Measurements from ENCODE around the gene VASP. TPM values are rescaled to one million over a fixed set of nuclear protein-coding genes. Genes with fewer than 3 reads are reported as not detected.
A peak's percentile ranks its signal among the peaks of the same experiment; 100 is the strongest.

Gene VASP
- total and polyA plus RNA-seq, 9 of the 15 experiments (the other 6 are each of a cell fraction or from before 2014, with no cell fraction given): 16.7 to 261 (median 112) TPM

DNA sequence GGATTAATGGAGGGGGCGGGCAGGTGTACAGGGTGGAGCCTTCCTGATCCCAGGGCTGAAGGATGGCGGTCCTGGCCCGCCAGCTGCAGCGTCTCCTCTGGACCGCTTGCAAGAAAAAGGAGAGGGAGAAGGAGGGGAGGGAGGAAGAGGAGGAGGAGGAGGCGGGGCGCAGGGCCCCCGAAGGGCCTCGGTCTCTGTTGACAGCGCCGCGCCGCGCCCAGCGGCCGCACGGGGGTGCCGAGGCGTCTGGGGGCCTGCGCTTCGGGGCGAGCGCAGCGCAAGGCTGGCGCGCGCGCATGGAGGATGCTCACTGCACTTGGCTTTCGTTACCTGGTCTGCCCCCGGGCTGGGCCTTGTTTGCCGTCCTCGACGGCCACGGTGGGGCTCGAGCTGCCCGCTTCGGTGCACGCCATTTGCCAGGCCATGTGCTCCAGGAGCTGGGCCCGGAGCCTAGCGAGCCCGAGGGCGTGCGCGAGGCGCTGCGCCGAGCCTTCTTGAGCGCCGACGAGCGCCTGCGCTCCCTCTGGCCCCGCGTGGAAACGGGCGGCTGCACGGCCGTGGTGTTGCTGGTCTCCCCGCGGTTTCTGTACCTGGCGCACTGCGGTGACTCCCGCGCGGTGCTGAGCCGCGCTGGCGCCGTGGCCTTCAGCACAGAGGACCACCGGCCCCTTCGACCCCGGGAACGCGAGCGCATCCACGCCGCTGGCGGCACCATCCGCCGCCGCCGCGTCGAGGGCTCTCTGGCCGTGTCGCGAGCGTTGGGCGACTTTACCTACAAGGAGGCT is 8.7 kb upstream of the VASP start, which contains the start of gene PPM1N (continued):
- no peak for TF ChIP-seq FOXM1 (IDR thresholded peaks at IDR 0.05; ENCODE audit: low read depth)
- TF ChIP-seq FOXM1 (CRISPR knock-in tag; IDR thresholded peaks at IDR 0.05; ENCODE audit: low read depth): 0 out of 2 replicates have a peak, but pooled peaks have one; percentile 53
- TF ChIP-seq PTTG1 (tag; IDR thresholded peaks at IDR 0.05; ENCODE audit: low read depth): no peak
- TF ChIP-seq, protein P1, sequence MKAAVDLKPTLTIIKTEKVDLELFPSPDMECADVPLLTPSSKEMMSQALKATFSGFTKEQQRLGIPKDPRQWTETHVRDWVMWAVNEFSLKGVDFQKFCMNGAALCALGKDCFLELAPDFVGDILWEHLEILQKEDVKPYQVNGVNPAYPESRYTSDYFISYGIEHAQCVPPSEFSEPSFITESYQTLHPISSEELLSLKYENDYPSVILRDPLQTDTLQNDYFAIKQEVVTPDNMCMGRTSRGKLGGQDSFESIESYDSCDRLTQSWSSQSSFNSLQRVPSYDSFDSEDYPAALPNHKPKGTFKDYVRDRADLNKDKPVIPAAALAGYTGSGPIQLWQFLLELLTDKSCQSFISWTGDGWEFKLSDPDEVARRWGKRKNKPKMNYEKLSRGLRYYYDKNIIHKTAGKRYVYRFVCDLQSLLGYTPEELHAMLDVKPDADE (conservative IDR thresholded peaks at IDR 0.05; ENCODE audit: control insufficient read depth, low read depth, low read length): 0 out of 2 replicates have a peak, but pooled peaks have one; percentile 13
- peak; percentile 40; the same call in 1 of the 2 replicates for TF ChIP-seq RBFOX2 (IDR thresholded peaks at IDR 0.05; ENCODE audit: low read depth, low read length)
- TF ChIP-seq SAFB (IDR thresholded peaks at IDR 0.05; ENCODE audit: borderline replicate concordance, low read depth, low read length): 0 out of 2 replicates have a peak, but pooled peaks have one; percentile 25
- TF ChIP-seq, protein P2, sequence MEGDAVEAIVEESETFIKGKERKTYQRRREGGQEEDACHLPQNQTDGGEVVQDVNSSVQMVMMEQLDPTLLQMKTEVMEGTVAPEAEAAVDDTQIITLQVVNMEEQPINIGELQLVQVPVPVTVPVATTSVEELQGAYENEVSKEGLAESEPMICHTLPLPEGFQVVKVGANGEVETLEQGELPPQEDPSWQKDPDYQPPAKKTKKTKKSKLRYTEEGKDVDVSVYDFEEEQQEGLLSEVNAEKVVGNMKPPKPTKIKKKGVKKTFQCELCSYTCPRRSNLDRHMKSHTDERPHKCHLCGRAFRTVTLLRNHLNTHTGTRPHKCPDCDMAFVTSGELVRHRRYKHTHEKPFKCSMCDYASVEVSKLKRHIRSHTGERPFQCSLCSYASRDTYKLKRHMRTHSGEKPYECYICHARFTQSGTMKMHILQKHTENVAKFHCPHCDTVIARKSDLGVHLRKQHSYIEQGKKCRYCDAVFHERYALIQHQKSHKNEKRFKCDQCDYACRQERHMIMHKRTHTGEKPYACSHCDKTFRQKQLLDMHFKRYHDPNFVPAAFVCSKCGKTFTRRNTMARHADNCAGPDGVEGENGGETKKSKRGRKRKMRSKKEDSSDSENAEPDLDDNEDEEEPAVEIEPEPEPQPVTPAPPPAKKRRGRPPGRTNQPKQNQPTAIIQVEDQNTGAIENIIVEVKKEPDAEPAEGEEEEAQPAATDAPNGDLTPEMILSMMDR (IDR thresholded peaks at IDR 0.05 in 2 of 3, conservative IDR thresholded peaks at IDR 0.05 in 1 of 3; ENCODE audit: insufficient read depth in 2 of 3, low read depth in 1 of 3, low read length in 3 of 3): peak in 1 of 3 experiments; percentile 36; a peak in 1 of 6 replicates
- TF ChIP-seq HNRNPL (IDR thresholded peaks at IDR 0.05; ENCODE audit: low read depth, low read length): 0 out of 2 replicates have a peak, but pooled peaks have one; percentile 44
- peak; percentile 56; the same call in 1 of the 2 replicates for TF ChIP-seq POLR2G (IDR thresholded peaks at IDR 0.05; ENCODE audit: low read depth, low read length)
- TF ChIP-seq BMI1 (IDR thresholded peaks at IDR 0.05; ENCODE audit: low read length): no peak
- TF ChIP-seq, protein P3, sequence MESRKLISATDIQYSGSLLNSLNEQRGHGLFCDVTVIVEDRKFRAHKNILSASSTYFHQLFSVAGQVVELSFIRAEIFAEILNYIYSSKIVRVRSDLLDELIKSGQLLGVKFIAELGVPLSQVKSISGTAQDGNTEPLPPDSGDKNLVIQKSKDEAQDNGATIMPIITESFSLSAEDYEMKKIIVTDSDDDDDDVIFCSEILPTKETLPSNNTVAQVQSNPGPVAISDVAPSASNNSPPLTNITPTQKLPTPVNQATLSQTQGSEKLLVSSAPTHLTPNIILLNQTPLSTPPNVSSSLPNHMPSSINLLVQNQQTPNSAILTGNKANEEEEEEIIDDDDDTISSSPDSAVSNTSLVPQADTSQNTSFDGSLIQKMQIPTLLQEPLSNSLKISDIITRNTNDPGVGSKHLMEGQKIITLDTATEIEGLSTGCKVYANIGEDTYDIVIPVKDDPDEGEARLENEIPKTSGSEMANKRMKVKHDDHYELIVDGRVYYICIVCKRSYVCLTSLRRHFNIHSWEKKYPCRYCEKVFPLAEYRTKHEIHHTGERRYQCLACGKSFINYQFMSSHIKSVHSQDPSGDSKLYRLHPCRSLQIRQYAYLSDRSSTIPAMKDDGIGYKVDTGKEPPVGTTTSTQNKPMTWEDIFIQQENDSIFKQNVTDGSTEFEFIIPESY (CRISPR knock-in tag; IDR thresholded peaks at IDR 0.05): peak; percentile 98
- TF ChIP-seq NRF1 (conservative IDR thresholded peaks at IDR 0.05 in 1 of 2, IDR thresholded peaks at IDR 0.05 in 1 of 2): peak; percentile 66 to 72
- TF ChIP-seq, protein P4, sequence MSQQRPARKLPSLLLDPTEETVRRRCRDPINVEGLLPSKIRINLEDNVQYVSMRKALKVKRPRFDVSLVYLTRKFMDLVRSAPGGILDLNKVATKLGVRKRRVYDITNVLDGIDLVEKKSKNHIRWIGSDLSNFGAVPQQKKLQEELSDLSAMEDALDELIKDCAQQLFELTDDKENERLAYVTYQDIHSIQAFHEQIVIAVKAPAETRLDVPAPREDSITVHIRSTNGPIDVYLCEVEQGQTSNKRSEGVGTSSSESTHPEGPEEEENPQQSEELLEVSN (IDR thresholded peaks at IDR 0.05; ENCODE audit: borderline replicate concordance in 1 of 2, extremely low read depth in 1 of 2, insufficient read depth in 1 of 2, insufficient read length in 1 of 2, low read depth in 1 of 2, low read length in 1 of 2, poor library complexity in 1 of 2, severe bottlenecking in 1 of 2): peak; percentile 33 to 73

Measured in K562 (cell line).